Spleen (tissue), 11 donors: Measurements from ENCODE around the gene EPHB1. TPM values are rescaled to one million over a fixed set of nuclear protein-coding genes. Genes with fewer than 3 reads are reported as not detected.

Source experiments
- DNase-seq: peaks from one replicate; pipeline ENCODE4 v3.0.0-alpha.2; 2020
- H3K27ac ChIP-seq, 8 donors: fragments of 200-600 bp; sonication (generic) in 7 of 8; 1 replicate in 4 of 8; 2 replicates in 4 of 8; pipeline versions ENCODE4 v1.5.0 to v1.8.0; 2016 to 2021; ENCODE audit warnings: inconsistent platforms in 4 of 8, mild to moderate bottlenecking in 4 of 8, moderate library complexity in 1 of 8
- H3K27me3 ChIP-seq, 7 donors: fragments of 200-600 bp; sonication (generic) in 6 of 7; replicated peaks in 1 of 7; 1 replicate in 4 of 7; 2 replicates in 3 of 7; pipeline versions ENCODE4 v1.5.0 to v1.8.0; 2016 to 2021; ENCODE audit warnings: inconsistent platforms in 3 of 7, mild to moderate bottlenecking in 1 of 7
- H3K36me3 ChIP-seq, 6 donors: fragments of 200-600 bp; sonication (generic) in 5 of 6; 1 replicate in 4 of 6; 2 replicates in 2 of 6; pipeline versions ENCODE4 v1.5.0 to v1.8.0; 2016 to 2021; ENCODE audit warnings: inconsistent platforms in 2 of 6
- H3K4me1 ChIP-seq, 6 donors: fragments of 200-600 bp; sonication (generic) in 5 of 6; 1 replicate in 3 of 6; 2 replicates in 3 of 6; pipeline versions ENCODE4 v1.5.0 to v1.8.0; 2016 to 2021; ENCODE audit warnings: inconsistent platforms in 3 of 6
- H3K4me3 ChIP-seq, 8 donors: fragments of 200-600 bp; sonication (generic) in 7 of 8; 1 replicate in 4 of 8; 2 replicates in 4 of 8; pipeline versions ENCODE4 v1.5.0 to v1.8.0; 2016 to 2021; ENCODE audit warnings: inconsistent platforms in 4 of 8, mild to moderate bottlenecking in 4 of 8, moderate library complexity in 2 of 8
- H3K9me3 ChIP-seq, 8 donors: fragments of 200-600 bp; sonication (generic) in 7 of 8; 1 replicate in 4 of 8; 2 replicates in 4 of 8; pipeline versions ENCODE4 v1.5.0 to v1.8.0; 2016 to 2021; ENCODE audit warnings: inconsistent platforms in 4 of 8
- CTCF ChIP-seq, 11 experiments: fragments of 200-600 bp in 7 of 11; fragments of 450-650 bp in 4 of 11; sonication (generic) in 4 of 11; IDR thresholded peaks in 8 of 11; conservative IDR thresholded peaks in 3 of 11; 1 replicate in 7 of 11; 2 replicates in 4 of 11; pipeline versions ENCODE4 v1.4.0 to v1.8.0; 2016 to 2021; ENCODE audit warnings: antibody characterized with exemption in 11 of 11, inconsistent platforms in 4 of 11, mild to moderate bottlenecking in 1 of 11
- POLR2A ChIP-seq, 3 donors: fragments of 450-650 bp; IDR thresholded peaks; one replicate each; pipeline ENCODE4 v1.5.1; 2017; ENCODE audit warnings: antibody characterized with exemption in 3 of 3, mild to moderate bottlenecking in 1 of 3
- POLR2AphosphoS5 ChIP-seq, 3 donors: sonication (generic); formaldehyde crosslinking; IDR thresholded peaks; one replicate each; pipeline ENCODE4 v1.5.1; 2017; ENCODE audit warnings: antibody characterized with exemption in 3 of 3
- WGBS, 5 donors: extraction: QIAGEN DNeasy Blood & Tissue Kit in 3 of 5; methylation state at CpG; one replicate each; pipeline versions ENCODE4 v1.1.5 to v1.1.7; 2013 to 2018; 5-methylcytosine and 5-hydroxymethylcytosine counted together
- intact Hi-C: fragments of 100-400 bp; cut with DNase I; formaldehyde crosslinking; loops from one replicate; pipeline ENCODE4 v1.15.0; 2023; ENCODE audit warnings: low total_unique reads
- polyA plus RNA-seq, 3 donors: library from polyadenylated mRNA; stranded (reverse); fragments of 200-250 nt; gene quantifications; one replicate each; pipeline ENCODE4 v1.2.1, GENCODE V29; 2013
- total RNA-seq, 7 donors: library from RNA; depleted of rRNA in 3 of 7; stranded (reverse); fragments of >200 nt in 3 of 7; fragmentation: NEBNext Ultra II Directional in 4 of 7; extraction: Animal tissue kit (Norgen Biotek cat#: 25700) in 4 of 7; gene quantifications; one replicate each; pipeline versions ENCODE4 v1.1.0 to v1.2.1, GENCODE V29; 2016 to 2021
- donor health status: healthy with polysubstance abuse.
- donor health status: DM: no; HTN: no; CAD: no; lungs with moderate emphysema.
- donor health status: DM: no; HTN: no; CAD: no.
- donor health status: Bipolar disorder and iron deficiency.
- donor health status: healthy.
- donor health status: DM: no; HTN: no; CAD: no.
- donor health status: DM: yes; HTN: yes; CAD: no.

Gene EPHB1
- total and polyA plus RNA-seq, 10 donors, result 0.20 to 14.0 (median 3.0) TPM

- Histone ChIP-seq H3K9me3 (no peaks in the 10 kb centered on the region), H3K4me3 (no peak overlapping the region), H3K4me1 (peaks cover 5 to 25% (median 23%) of the 10 kb centered on the region in 6 donors), H3K27ac (no peak overlapping the region), H3K36me3 (no peaks in the 10 kb centered on the region), H3K27me3 (peaks cover 0 to 48% (median 20%) of the 10 kb centered on the region in 7 donors)
- TF ChIP-seq POLR2AphosphoS5 (IDR thresholded peaks at IDR 0.05), result no peak
- no peak for TF ChIP-seq CTCF (IDR thresholded peaks at IDR 0.05 in 8 of 11, conservative IDR thresholded peaks at IDR 0.05 in 3 of 11)
- TF ChIP-seq POLR2A (IDR thresholded peaks at IDR 0.05), result no peak
- no peak for DNase-seq
- intact Hi-C loops, result loop anchor here (5.0 kb wide), 1 partner anchor 1100 kb away; no protein-coding TSS in a partner anchor
- 74 to 90% (median 83%) methylated on average over 8 of the region's 8 CpGs for WGBS, 5 donors
Observed at GRCh38 chr3:134791992-134792391, 3.1 kb upstream of the EPHB1 start.

- intact Hi-C loops, result loop anchor here (5.0 kb wide), 1 partner anchor 1100 kb away; no protein-coding TSS in a partner anchor
- WGBS, 5 donors, result 85 to 94% (median 87%) methylated on average over 4 of the region's 4 CpGs
- Histone ChIP-seq H3K9me3 (no peaks in the 10 kb centered on the region), H3K27ac (no peak overlapping the region), H3K4me1 (peaks cover 8 to 33% (median 27%) of the 10 kb centered on the region in 6 donors), H3K27me3 (peaks cover 0 to 55% (median 27%) of the 10 kb centered on the region in 7 donors), H3K36me3 (no peaks in the 10 kb centered on the region), H3K4me3 (no peak overlapping the region)
- DNase-seq, result no peak
- TF ChIP-seq CTCF (IDR thresholded peaks at IDR 0.05 in 8 of 11, conservative IDR thresholded peaks at IDR 0.05 in 3 of 11) (no peak), POLR2A (IDR thresholded peaks at IDR 0.05) (no peak)
Observed at GRCh38 chr3:134792700-134793099, 2.4 kb upstream of the EPHB1 start.

- WGBS, 5 donors, result 75 to 93% (median 88%) methylated on average over 4 of the region's 4 CpGs
- TF ChIP-seq CTCF (IDR thresholded peaks at IDR 0.05 in 8 of 11, conservative IDR thresholded peaks at IDR 0.05 in 3 of 11) (no peak), POLR2A (IDR thresholded peaks at IDR 0.05) (no peak), POLR2AphosphoS5 (IDR thresholded peaks at IDR 0.05) (no peak)
- H3K27me3 ChIP-seq, result peaks cover 0 to 64% (median 27%) of the 10 kb centered on the region in 7 donors
- DNase-seq, result no peak
- H3K4me1 ChIP-seq, result peaks cover 8 to 39% (median 28%) of the 10 kb centered on the region in 6 donors
- no peak overlapping the region for H3K27ac ChIP-seq
- intact Hi-C loops, result loop anchor here (5.0 kb wide), 1 partner anchor 1099 kb away; no protein-coding TSS in a partner anchor
- H3K9me3 ChIP-seq, result no peaks in the 10 kb centered on the region
- H3K36me3 ChIP-seq, result no peaks in the 10 kb centered on the region
- H3K4me3 ChIP-seq, result no peak overlapping the region
Observed at GRCh38 chr3:134793562-134793961, 1.5 kb upstream of the EPHB1 start.

GRCh38 chr3:134794323-134794722 lies 737 bp upstream of the EPHB1 start:
- peaks cover 0 to 72% (median 27%) of the 10 kb centered on the region in 7 donors for H3K27me3 ChIP-seq
- intact Hi-C loops, result loop anchor here (5.0 kb wide), 1 partner anchor 1098 kb away; no protein-coding TSS in a partner anchor
- no peak overlapping the region for H3K4me3 ChIP-seq
- DNase-seq, result no peak
- no peaks in the 10 kb centered on the region for H3K9me3 ChIP-seq
- H3K27ac ChIP-seq, result no peak overlapping the region
- H3K36me3 ChIP-seq, result no peaks in the 10 kb centered on the region
- TF ChIP-seq CTCF (IDR thresholded peaks at IDR 0.05 in 8 of 11, conservative IDR thresholded peaks at IDR 0.05 in 3 of 11) (no peak), POLR2A (IDR thresholded peaks at IDR 0.05) (no peak), POLR2AphosphoS5 (IDR thresholded peaks at IDR 0.05) (no peak)
- H3K4me1 ChIP-seq, result peaks cover 8 to 39% (median 28%) of the 10 kb centered on the region in 6 donors
- 66 to 77% (median 70%) methylated on average over 9 of the region's 9 CpGs for WGBS, 5 donors
